ENCODE data around the gene SLC9A7.

The SLC9A7 gene

DNA sequence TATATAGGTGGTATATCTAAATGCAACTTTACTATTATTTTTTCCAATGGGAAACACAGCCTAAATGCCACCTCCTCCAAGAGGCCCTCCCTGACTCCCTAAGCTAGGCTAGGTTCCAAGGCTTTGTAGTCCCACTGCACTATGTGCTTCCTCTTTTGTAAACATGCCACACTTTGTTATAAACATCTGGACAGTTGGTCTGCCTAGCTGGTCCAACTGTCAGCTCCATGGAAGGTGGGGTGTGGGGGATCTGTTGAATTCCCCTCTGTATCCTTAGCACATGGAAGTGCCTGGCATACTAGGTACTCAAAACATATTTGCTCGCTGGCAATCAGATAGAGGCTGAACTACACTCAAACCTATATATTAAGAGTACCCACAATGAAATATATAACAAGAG, 63.4 kb downstream of the SLC9A7 start:
- no peak for DNase-seq

DNA sequence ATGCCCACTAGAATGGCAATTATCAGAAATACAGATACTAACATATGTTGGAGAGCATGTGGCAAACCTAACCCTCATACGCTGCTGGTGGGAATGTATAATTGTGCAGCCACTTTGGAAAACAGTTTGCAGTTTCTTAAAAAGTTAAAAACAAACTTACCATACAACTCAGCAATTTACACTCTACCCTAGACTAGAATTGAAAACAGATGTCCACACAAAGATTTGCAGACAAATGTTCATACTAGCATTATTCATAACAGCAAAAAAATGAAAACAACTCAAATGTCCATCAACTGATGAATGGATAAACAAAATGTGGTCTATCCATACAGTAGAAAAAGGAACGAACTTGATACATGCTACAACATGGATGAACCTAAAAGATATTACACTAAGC, 64.4 kb downstream of the SLC9A7 start:
- DNase-seq, result no peak

DNA sequence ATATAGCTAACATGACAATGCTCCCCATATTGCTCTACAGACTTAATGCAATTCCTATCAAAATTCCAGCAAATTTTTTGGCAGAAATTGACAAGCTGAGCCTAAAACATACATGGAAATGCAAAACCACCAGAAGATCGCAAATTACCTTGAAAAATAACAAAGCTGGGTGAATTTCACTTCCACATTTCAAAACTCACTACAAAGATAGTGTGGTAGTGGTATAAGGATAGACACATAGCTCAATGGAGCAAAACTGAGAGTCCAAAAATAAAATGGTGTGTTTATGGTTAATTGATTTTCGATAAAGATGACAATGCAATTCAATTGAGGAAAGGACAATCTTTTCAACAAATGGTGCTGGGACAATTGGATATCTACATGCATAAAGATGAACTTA, 65.8 kb downstream of the SLC9A7 start:
- no peak for DNase-seq

DNA sequence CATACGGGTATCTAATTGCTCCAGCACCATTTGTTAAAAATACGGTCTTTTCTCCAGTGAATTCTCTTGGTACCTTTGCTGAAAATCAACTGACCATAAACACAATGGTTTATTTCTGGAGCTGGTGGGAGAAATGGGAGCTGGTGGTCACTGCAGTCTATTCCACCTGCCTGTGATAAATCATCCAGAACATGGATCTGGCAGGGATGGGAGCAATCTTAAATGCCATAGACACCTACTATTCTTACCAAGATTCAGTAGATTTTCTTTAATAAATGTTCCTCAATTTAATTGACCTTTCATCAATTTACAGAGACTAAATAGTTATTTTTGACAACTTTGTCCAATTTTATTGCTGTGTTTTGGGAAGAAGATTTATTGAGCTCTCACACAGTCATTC, 68.1 kb downstream of the SLC9A7 start:
- no peak for DNase-seq

DNA sequence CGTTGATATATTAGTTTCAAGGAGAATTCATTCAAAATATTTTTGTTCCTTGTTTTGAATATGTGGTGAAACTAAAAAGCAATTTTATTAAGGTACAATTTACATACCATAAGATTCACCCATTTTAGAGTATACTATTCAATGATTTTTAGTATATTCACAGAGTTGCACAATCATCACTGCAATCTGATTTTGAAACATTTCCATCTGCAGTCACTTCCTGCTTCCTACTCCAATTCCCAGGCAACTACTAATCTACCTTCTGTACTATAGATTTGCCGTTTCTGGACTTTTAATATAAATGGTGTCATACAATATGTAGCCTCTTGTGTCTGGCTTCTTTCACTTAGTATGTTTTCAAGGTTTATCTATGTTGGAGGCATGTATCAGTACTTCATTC, 71.3 kb downstream of the SLC9A7 start:
- no peak for DNase-seq

DNA sequence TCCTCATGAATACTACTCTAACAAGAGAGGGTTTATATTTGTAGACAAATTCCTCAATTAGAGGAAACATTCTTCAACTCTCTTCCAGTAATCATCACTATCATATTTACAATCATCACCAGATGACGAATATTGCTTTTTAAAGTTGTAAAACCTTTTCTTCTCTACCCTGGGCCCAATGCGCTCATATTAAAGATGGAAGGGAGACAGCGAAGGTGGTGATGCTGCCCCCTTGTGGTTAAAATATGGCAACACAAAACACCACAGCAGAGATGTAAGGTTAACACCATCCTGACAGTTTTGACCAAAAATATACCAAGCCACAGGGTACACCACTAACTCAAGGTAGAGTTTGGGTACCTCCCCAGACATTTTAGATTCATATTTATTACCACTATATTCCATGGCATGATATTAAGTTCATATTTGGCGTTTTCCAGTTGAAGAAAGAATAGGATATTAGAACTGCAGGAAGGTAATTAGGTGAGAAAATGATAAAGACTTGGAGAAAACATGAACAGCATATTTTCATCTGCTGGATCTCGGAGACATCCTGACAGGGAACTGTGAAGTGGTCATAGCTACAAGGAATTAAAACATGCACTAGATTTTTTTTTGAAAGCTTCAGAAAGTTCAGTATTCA, 72.8 kb downstream of the SLC9A7 start:
- DNase-seq, result no peak

DNA sequence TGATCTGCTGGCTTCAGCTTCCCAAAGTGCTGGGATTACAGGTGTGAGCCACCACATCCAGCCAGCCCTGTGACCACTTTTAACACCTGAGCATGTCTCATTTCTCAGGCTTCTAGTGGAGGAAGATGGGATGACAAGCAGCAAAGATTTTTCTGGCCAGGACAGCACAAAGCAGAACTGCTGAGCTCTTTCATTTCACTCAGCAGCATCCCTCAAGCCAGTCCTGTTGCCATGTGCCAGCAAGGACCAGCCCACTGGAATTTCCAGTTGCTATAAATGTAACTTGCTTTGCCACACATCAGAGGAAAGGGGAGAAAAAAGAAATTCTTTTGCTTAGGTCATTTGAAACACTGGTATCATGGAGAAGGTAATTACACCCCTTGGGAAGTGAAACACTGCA, 75.9 kb downstream of the SLC9A7 start:
- DNase-seq, result no peak

DNA sequence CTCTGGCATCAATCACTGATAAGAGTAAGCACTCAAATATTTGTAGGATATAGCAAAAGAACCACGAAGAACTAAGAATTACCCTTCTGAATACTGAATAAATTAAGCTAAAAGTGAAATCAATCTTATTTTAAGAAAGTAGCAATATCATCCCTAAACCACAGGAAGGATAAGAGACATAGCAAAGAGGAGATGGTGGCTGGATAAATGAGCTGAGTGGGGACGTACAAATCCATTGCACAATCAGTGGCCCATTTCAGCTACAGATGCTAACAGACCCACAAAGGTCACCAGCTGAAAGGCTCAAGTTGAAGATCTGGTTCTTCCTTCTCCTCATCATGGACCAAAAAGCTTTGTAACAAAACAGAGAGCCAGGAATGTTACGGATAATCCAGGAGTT, 77.1 kb downstream of the SLC9A7 start:
- no peak for DNase-seq

DNA sequence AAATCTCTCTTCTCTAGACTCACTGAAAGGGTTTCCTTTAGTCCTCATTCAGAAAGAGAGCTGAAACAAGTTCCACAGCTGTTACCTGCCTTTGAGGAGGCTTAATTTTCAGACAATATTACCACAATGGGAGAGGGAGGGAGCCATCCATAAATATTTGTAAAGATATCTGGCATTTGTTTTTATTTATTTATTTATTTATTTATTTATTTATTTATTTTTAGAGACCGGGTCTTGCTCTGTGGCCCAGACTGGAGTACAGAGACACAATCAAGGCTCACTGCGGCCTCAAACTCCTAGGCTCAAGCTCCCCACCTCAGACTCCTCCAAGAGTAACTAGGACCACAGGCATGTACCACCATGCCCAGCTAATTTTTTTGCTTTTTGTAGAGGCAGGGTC, 80.7 kb downstream of the SLC9A7 start:
- no peak for DNase-seq

DNA sequence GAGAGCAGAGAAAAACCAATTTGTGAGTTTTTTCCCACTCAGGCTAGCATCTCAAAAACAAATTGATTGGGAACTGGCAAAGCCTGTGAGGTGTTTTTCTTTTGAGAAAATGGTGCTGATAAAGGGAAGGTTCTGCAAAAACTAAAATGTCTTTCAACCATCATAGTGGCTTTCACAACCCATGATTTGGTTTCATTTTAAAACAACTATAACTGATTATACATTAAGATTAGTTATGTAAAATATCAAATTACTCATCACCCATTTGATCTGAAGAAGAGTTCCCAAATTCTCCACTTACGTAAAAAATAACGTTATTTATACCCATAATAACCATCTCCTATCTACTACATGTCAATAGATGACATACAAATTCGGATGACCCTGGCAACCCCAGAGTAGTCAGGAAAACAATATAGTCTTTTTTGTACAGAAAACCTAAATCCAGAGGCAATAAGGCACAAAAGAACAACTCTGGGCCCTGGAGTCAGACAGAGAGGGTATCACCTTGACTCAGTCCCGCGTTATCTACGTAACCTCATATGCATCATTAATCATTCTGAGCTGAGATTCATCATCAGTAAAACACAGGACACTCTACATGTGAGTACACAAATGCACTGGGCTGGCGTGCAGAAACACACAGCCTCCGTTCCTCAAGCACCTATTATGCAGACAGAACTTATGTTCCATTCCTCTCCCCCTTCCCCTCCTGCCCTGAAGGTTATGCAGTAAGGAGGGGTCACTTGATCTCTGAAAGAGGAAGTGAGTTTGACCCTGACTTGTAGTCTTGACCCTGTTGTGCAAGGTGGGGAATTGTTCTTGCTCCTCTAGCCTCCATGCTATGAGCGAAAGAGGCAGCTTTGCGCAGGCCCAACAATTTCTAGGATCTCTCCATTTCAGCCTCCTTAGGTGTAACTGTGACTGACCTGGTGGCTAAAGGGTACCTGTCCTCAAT, 82.2 kb downstream of the SLC9A7 start:
- no peak for DNase-seq

DNA sequence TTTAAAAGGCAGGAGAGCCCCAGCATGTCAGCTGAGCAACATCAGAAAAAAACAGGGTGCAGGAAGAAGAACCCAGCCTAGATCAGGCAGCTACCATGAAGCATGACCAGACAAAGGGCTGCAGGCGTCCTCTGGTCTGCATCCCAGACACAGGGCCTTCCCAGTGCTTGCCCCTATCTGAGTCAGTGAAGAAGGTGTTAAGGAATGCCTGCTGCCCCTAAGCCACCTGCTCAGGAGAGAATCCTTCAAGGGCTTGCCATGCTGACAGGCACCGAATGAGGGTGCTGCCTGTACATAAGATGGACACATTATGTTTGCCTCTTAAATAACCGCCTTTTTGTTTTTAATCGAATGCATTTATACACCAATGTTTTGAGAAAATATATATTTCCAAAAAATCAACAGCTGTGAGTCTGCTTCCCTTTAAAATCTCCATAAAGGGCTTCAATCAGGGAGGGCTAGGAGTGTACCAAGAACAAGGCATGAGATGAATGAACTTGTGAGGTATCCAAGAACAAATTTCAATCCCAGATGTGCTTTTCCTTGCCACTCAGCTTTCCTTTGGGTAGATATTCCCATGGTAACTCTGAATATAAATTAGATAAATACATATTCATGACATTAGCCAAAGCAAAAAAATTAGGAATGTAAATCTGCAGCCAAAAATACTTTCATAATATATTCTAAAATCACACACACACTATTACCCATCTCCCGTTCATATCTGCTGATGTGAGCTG, 85.1 kb downstream of the SLC9A7 start:
- DNase-seq, result no peak

DNA sequence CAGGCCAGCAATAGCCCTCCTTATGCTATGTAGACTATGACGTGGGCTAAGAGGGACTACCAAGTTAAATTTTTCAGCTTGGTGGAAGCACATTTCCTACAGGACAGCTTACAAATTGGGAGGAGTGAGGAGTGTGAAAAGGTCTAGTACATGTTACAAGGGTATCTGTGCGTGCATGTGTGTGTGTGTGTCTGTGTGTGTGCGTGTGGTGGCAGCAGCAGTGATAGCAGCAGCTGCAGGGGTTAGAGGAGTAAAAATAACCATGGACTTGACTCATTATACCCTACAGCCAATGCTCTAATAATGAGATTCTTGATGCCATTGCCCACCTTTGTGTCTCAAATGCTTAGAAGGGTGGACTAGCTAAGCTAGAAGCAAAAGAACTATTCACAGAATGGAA, 88.6 kb downstream of the SLC9A7 start:
- no peak for DNase-seq

DNA sequence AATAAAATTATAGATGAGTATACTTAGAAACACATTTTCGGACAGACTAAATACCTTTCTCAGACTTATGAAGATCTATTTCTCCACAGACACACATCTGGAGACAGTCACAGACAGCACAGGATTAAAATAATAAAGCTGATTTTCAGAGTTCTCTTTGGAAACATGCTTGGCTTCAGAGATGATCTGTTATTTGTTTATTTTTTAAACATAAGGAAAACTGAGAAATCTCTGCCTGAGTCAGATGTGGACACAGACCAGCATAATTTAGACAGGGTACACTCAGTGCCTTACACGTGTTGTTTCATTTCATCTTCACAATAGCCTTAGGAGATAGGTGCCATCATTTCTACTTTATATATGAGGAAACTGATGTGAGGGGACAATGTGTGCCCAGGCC, 92.1 kb downstream of the SLC9A7 start:
- no peak for DNase-seq

DNA sequence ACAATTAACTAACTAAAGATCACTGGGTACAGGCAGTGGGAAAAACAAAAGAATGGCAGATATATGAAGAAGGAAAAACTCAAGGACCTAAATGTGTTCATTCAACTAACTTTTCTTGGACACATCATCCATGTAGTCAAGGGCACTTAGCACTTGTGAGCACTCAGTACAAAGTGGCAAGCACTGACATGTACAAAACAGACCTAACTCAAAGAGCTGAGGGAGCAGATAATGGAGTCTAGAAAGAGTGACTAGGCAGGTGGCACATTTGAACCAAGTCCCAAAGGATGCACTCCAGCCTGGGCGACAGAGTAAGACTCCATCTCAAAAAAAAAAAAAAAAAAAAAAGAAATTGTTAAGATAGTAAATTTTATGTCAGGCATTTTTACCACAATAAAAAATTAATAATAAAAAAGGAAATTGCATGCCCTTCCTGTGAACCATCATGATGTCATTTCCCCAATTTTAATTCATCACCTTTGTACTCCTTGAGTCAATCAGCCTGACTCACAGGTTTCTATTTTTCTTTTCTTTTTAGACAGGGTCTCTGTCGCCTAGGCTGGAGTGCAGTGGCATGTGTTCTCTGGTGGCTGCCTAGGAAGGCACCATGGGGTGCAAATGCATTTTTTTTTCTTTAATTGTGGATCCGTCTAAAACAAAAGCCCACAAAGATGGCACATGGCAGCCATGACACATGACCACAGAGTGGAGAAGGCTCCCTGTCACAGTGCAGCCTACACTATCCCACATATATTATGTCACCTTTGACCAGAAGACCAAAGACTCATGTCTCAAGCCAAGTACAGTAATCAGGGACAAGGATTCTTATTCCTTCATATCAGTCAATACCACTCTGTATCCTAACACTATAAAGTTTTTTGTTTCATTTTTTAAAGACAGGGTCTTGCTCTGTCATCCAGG, 93.4 kb downstream of the SLC9A7 start:
- DNase-seq, result no peak

DNA sequence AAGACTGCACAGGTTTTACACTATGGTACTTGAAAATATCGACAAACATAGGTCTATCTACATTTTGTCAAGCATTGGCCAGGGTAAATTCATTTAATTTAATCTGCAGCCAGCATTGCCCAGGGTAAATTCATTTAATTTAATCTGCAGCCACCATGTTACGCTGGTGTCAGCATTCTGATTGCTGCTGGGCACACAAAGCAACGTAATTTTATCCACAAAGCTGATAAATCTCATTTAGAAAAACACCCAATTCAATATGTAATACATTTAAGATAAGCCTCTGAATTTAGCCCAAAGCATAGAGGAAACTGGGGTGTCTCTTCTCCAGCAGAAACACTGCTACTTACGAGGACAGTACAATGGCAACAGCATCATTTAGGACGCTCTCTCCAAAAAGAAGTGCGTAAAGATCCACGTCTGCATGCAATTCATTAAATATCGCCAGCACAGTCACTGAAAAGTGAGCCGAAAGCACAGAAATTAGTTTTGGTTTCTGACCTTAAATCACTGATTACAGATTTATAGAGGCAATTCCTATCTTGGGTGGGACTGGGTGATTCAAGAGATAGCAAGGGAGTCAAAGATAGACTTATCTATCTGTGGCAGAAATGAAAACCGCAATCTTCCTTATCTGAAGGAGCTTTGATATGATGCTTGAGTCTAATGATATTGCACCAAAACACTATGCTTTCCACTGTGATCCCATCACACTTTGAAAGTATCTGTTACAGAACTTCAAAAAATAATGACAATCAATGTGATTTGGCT, 96.5 kb downstream of the SLC9A7 start:
- no peak for DNase-seq

DNA sequence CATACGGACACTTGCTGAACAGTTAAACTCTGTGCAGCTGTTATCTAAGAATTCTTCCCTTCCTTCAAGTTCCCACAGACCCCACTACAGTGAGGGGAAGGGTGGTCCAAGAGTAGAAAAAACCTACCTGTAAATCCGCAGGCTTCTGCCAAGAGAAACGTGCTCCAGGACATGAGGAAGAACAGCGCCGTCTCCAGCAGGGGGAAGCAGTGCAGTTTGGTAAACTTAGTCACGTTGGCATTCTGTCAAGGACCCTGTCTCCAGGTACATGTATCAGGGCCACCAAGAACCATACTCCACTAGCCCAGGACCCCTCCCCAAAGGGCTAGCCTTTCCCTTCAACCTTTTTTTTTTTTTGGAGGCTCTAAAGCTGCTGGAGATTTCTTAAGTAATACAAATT, 105.4 kb downstream of the SLC9A7 start:
- no peak for DNase-seq

DNA sequence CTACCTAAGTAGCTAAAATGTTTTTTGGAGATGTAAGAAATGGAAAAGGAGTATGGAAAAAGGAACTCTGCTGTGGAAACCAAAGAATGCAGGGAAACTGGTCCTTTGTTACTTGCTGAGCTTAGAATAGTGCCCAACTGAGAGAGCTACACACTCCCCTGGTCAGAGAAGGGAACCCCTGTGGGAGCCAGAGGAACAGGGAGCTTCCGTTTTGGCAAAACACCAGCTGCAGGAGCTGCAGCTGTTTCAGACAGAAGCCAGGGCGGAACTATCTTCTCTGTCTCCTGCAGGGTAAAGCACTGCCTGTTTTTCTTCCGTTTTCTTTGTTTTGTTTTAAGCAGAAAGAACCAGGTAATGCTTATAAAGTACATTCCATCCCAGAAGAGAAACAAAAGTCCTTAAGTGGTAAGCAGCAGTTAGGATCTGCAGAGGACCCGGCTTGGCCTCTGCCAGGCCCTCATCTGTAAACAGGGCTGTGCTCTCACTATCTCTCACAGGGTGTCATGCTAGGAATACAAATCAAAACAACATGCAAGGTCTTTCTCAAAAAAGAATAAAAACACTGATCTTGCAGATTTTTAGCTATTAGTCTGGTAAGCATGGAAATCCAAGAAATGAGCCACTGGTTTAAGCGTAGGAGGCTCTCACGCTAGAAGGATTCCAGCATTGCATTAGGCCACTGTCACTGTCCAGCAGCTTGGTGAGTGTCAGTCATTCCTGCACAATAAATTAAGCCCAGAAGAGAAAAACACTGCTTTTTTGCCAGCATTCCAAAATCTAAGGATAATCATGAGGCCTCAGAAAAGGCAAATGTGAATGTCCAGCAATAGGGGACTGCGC, 109.3 kb downstream of the SLC9A7 start:
- no peak for DNase-seq

DNA sequence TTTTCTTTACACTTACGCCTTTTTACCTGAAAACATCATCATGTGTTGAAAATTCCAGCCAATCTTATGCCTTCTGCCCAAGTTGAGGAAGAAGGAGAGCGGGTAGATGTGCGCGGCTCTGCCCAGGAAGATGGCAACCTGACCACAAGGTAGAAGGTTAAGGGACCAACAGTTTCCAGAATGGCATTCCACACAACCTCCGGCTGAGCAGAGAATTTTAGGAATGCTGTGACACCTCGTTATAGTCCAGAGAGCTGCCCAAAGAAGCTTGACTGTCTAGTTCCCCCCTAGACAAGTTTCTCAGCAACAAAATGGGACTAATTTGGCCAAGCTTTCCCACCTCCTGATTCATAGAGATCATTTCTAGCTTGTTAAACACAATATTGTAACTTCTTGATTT, 110.3 kb downstream of the SLC9A7 start:
- DNase-seq, result no peak

DNA sequence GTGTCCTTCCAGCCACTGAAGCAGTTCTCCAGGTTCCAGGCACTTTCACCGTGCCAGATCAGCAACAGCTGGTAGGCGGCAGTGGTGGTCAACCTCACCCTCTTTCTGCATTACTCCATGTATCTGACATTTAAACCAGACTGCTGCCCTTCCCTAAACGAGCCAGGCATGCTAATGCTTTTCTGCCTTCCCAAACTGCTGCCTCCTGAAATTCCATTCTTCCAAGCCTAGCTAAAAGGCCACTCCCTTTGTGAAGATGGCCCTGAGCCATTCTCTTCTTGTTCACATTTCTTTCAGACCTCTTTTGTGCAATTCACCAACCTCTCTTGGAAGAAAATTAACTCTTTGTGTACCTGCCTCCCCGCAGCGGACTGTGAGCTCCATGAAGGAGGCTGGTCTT, 111.7 kb downstream of the SLC9A7 start:
- DNase-seq, result no peak

DNA sequence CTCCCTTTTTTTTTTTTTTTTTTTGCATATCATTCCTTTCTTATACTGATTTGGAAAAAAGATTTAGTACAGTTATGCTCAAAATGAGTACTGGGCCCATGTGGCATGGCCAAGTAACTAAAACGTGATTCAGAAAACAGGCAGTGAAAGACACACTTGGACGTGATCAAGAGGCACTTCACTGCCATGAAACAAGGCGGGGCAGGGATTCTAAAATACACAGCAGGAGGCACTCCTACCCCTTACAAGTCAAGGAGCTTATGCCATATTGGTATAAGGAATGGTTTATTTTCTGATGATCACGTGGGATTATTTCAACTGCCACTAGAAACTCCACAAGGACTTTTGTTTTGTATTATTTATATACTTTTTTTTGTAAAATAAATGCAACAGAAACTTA, 113.3 kb downstream of the SLC9A7 start:
- no peak for DNase-seq

DNA sequence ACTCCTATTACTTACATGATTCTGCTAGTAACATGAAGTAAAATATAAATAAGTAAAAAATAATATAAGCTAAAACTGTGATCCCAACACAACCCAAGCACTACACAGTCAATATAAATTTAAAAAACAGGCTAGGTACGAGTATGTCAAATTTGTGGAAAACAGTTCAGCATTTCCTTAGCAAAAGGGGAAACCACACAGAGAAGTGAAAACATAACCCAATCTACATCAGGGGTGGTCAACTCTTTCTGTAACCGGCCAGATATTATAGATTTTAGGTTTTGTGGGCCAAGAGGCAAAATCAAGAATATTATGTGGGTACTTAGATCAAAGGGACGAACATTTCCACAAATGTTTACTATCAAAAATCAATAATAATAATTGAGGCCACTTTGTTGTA, 115.3 kb downstream of the SLC9A7 start:
- DNase-seq, result no peak

Measured in NCI-H524 treated with DMSO at 0.1 percent for 48 hours (cell line).